HepG2 (cell line): ENCODE measurements around the gene GLYR1. TPM values are rescaled to one million over a fixed set of nuclear protein-coding genes. Genes with fewer than 3 reads are reported as not detected.
A peak's percentile ranks its signal among the peaks of the same experiment; 100 is the strongest.

ENCODE experiments used
- ARNTL ChIP-seq: sonication (generic); formaldehyde crosslinking; IDR thresholded peaks from 2 replicates; pipeline ENCODE4 v1.4.0; 2020; ENCODE audit warnings: mild to moderate bottlenecking, missing genetic modification reagents
- EEA1 ChIP-seq: sonication (generic); formaldehyde crosslinking; IDR thresholded peaks from 2 replicates; pipeline ENCODE4 v1.5.1; 2020; ENCODE audit warnings: mild to moderate bottlenecking, missing genetic modification reagents, borderline replicate concordance
- HCFC1 ChIP-seq: fragments of 150-350 bp; IDR thresholded peaks from 2 replicates; pipeline ENCODE4 v1.6.1; 2014; ENCODE audit warnings: low read depth, low read length
- KDM5B ChIP-seq: sonication (generic); formaldehyde crosslinking; IDR thresholded peaks from 2 replicates; pipeline ENCODE4 v1.4.0; 2020; ENCODE audit warnings: missing genetic modification reagents, mild to moderate bottlenecking, borderline replicate concordance
- KLF6 ChIP-seq: IDR thresholded peaks from 2 replicates; pipeline ENCODE4 v1.8.0; 2016; ENCODE audit warnings: missing biosample characterization, missing genetic modification reagents
- RAD21 ChIP-seq: fragments of 450-650 bp; formaldehyde crosslinking; IDR thresholded peaks from 2 replicates; pipeline ENCODE4 v1.5.0; 2020; ENCODE audit warnings: mild to moderate bottlenecking
- RARA ChIP-seq: IDR thresholded peaks from 2 replicates; pipeline ENCODE4 v1.6.1; 2016; ENCODE audit warnings: missing genetic modification reagents, missing compliant biosample characterization
- RFX3 ChIP-seq: IDR thresholded peaks from 2 replicates; pipeline ENCODE4 v1.6.1; 2016; ENCODE audit warnings: missing biosample characterization, missing genetic modification reagents
- STAG1 ChIP-seq: sonication (generic); formaldehyde crosslinking; IDR thresholded peaks from 2 replicates; pipeline ENCODE4 v1.4.0; 2020; ENCODE audit warnings: missing genetic modification reagents
- TBP ChIP-seq: sonication (generic); formaldehyde crosslinking; IDR thresholded peaks from 2 replicates; pipeline ENCODE4 v1.5.0; 2020; ENCODE audit warnings: missing genetic modification reagents
- U2AF1 ChIP-seq: fragments of 200-400 bp; formaldehyde crosslinking; optimal IDR thresholded peaks from 2 replicates; pipeline ENCODE3; 2017; ENCODE audit warnings: mild to moderate bottlenecking, low read depth, low read length
- ZFAT ChIP-seq: sonication (generic); formaldehyde crosslinking; conservative IDR thresholded peaks from 2 replicates; pipeline ENCODE4 v1.8.1; 2023; ENCODE audit warnings: missing genetic modification reagents, inconsistent platforms
- ZKSCAN8 ChIP-seq: IDR thresholded peaks from 2 replicates; pipeline ENCODE4 v1.6.1; 2016; ENCODE audit warnings: borderline replicate concordance, missing genetic modification reagents, missing compliant biosample characterization
- ZNF280D ChIP-seq: sonication (generic); formaldehyde crosslinking; IDR thresholded peaks from 2 replicates; pipeline ENCODE4 v1.5.1; 2020; ENCODE audit warnings: mild to moderate bottlenecking, missing genetic modification reagents
- ZNF546 ChIP-seq: sonication (generic); formaldehyde crosslinking; conservative IDR thresholded peaks from 2 replicates; pipeline ENCODE4 v1.8.1; 2023; ENCODE audit warnings: mild to moderate bottlenecking, missing genetic modification reagents
- ZNF570 ChIP-seq: sonication (generic); formaldehyde crosslinking; IDR thresholded peaks from 2 replicates; pipeline ENCODE4 v1.4.0; 2020; ENCODE audit warnings: mild to moderate bottlenecking, missing genetic modification reagents, borderline replicate concordance
- ZNF75D ChIP-seq: sonication (generic); formaldehyde crosslinking; IDR thresholded peaks from 2 replicates; pipeline ENCODE4 v1.8.1; 2023; ENCODE audit warnings: missing genetic modification reagents, mild to moderate bottlenecking, borderline replicate concordance
- polyA plus RNA-seq, 8 experiments: library from polyadenylated mRNA; depleted of rRNA in 3 of 8; stranded (reverse) in 7 of 8; unstranded in 1 of 8; fragments of >200 nt; fragmentation: Illumina TruSeq in 4 of 8; extraction: Trizol in 4 of 8; gene quantifications; 2 replicates each; pipeline versions ENCODE4 v1.2.1 to v1.2.3, GENCODE V29; 2011 to 2016; ENCODE audit warnings: low read depth in 4 of 8, missing spikeins in 1 of 8, mixed read lengths in 1 of 8; ENCODE audit not compliant: insufficient read depth in 1 of 8
- total RNA-seq, 5 experiments: library from RNA; depleted of rRNA; stranded (reverse); fragments of >200 nt; fragmentation: Illumina TruSeq; extraction: Trizol; gene quantifications; 2 replicates each; pipeline ENCODE4 v1.2.3, GENCODE V29; 2016; ENCODE audit warnings: low read depth in 1 of 5
- TF ChIP-seq, protein P1 (sequence below): sonication (generic); formaldehyde crosslinking; IDR thresholded peaks from 2 replicates; pipeline ENCODE4 v1.4.0; 2020; ENCODE audit warnings: missing genetic modification reagents, borderline replicate concordance
- TF ChIP-seq, protein P2 (sequence below): sonication (generic); formaldehyde crosslinking; IDR thresholded peaks from 2 replicates; pipeline ENCODE4 v1.5.0; 2020; ENCODE audit warnings: mild to moderate bottlenecking, missing genetic modification reagents, borderline replicate concordance

The GLYR1 gene
- total and polyA plus RNA-seq, 2 of the 13 experiments (the other 11 are each of a cell fraction or from before 2014, with no cell fraction given) = 28.3 to 48.7 TPM

DNA sequence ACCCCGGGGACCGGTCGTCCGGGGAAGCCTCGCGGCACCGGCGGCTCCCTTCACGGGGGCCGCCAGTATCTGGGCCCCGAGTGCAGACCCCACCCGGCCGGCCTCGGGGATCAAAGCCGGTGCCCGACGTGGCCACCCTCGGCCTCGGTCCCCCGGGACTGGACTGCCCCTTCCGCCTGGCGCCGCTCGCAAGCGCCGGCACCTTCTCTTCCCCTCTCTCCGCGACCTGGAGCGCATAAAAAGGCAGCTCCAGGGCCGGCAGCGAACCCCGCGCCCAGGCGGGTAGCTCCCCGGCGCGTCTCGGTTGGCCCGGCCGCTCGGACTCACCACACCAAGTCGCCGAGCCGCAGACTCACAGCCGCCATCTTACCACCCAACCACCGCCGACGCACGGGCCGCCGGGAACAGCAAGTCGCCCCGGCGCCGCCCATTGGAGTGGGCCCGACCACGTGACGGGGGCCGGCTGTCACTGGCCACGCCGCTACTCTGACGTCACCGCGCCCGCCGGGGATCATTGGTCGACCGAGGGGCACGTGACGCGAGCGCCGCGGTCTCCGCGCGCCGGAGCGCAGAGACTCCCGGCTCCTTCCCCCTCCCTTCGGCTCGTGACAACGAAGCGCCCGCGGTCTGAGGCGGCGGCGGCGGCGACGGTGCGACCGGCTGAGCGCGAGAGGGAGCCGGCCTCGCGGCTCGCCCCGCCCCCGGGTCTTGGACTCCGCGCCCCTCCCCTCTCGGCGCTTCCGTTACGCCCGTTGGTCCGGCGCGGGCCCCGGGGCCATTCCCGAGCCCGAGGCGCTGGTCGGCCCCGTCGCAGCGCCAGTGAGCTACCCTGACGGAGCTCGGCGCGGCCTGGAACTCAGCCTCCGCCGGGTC lies at the start of gene GLYR1, which contains the start of gene UBN1 (continued):
- TF ChIP-seq STAG1 (CRISPR knock-in tag) = no peak; the same call in 1 of the 2 replicates
- TF ChIP-seq TBP = no peak
- peak; percentile 42; the same call in 1 of the 2 replicates for TF ChIP-seq KDM5B (CRISPR knock-in tag)
- TF ChIP-seq RARA (CRISPR knock-in tag) = peak; percentile 12; the same call in 1 of the 2 replicates
- TF ChIP-seq RAD21 (CRISPR knock-in tag) = 0 out of 2 replicates have a peak, but pooled peaks have one; percentile 13
- TF ChIP-seq ZKSCAN8 = no peak
- 0 out of 2 replicates have a peak, but pooled peaks have one; percentile 26 for TF ChIP-seq KLF6 (CRISPR knock-in tag)
- TF ChIP-seq ZNF546 (CRISPR knock-in tag) = no peak; the same call in 1 of the 2 replicates
- TF ChIP-seq EEA1 (CRISPR knock-in tag) = no peak
- no peak for TF ChIP-seq ZNF570
- TF ChIP-seq, protein P1, sequence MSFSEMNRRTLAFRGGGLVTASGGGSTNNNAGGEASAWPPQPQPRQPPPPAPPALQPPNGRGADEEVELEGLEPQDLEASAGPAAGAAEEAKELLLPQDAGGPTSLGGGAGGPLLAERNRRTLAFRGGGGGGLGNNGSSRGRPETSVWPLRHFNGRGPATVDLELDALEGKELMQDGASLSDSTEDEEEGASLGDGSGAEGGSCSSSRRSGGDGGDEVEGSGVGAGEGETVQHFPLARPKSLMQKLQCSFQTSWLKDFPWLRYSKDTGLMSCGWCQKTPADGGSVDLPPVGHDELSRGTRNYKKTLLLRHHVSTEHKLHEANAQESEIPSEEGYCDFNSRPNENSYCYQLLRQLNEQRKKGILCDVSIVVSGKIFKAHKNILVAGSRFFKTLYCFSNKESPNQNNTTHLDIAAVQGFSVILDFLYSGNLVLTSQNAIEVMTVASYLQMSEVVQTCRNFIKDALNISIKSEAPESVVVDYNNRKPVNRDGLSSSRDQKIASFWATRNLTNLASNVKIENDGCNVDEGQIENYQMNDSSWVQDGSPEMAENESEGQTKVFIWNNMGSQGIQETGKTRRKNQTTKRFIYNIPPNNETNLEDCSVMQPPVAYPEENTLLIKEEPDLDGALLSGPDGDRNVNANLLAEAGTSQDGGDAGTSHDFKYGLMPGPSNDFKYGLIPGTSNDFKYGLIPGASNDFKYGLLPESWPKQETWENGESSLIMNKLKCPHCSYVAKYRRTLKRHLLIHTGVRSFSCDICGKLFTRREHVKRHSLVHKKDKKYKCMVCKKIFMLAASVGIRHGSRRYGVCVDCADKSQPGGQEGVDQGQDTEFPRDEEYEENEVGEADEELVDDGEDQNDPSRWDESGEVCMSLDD (CRISPR knock-in tag) = no peak
- no peak for TF ChIP-seq ZFAT (CRISPR knock-in tag)
- TF ChIP-seq U2AF1 = no peak
- no peak for TF ChIP-seq RFX3 (CRISPR knock-in tag)
- no peak for TF ChIP-seq ZNF280D (CRISPR knock-in tag)
- peak; percentile 65 for TF ChIP-seq ARNTL (CRISPR knock-in tag)
- 0 out of 2 replicates have a peak, but pooled peaks have one; percentile 26 for TF ChIP-seq HCFC1
- TF ChIP-seq, protein P2, sequence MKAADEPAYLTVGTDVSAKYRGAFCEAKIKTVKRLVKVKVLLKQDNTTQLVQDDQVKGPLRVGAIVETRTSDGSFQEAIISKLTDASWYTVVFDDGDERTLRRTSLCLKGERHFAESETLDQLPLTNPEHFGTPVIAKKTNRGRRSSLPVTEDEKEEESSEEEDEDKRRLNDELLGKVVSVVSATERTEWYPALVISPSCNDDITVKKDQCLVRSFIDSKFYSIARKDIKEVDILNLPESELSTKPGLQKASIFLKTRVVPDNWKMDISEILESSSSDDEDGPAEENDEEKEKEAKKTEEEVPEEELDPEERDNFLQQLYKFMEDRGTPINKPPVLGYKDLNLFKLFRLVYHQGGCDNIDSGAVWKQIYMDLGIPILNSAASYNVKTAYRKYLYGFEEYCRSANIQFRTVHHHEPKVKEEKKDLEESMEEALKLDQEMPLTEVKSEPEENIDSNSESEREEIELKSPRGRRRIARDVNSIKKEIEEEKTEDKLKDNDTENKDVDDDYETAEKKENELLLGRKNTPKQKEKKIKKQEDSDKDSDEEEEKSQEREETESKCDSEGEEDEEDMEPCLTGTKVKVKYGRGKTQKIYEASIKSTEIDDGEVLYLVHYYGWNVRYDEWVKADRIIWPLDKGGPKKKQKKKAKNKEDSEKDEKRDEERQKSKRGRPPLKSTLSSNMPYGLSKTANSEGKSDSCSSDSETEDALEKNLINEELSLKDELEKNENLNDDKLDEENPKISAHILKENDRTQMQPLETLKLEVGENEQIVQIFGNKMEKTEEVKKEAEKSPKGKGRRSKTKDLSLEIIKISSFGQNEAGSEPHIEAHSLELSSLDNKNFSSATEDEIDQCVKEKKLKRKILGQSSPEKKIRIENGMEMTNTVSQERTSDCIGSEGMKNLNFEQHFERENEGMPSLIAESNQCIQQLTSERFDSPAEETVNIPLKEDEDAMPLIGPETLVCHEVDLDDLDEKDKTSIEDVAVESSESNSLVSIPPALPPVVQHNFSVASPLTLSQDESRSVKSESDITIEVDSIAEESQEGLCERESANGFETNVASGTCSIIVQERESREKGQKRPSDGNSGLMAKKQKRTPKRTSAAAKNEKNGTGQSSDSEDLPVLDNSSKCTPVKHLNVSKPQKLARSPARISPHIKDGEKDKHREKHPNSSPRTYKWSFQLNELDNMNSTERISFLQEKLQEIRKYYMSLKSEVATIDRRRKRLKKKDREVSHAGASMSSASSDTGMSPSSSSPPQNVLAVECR = peak; percentile 77
- TF ChIP-seq ZNF75D (CRISPR knock-in tag) = no peak
